Measurements from ENCODE around the gene B3GLCT. TPM values are rescaled to one million over a fixed set of nuclear protein-coding genes. Genes with fewer than 3 reads are reported as not detected.

Gene B3GLCT
- total and polyA plus RNA-seq, 4 experiments from 2014 or later: 5.2 to 10.2 (median 6.6) TPM

GRCh38 chr13:31356991-31357390, 157.2 kb downstream of the B3GLCT start:
- no peaks in the 10 kb centered on the region for H3K4me1 ChIP-seq (ENCODE audit: insufficient read depth, low read length)
- Mint-ChIP-seq H3K9me3 (peaks cover 0 to 33% (median 18%) of the 10 kb centered on the region in 8 donors), H3K27ac (no peak overlapping the region), H3K4me1 (no peaks in the 10 kb centered on the region), H3K27me3 (peaks cover 4 to 6% of the 10 kb centered on the region in 2 donors), H3K4me3 (no peak overlapping the region), H3K36me3 (no peaks in the 10 kb centered on the region)
- POLR2A ChIA-PET (ENCODE audit: partially characterized antibody): no interaction called here
- H3K27ac ChIP-seq (ENCODE audit: low read depth, low read length): no peak overlapping the region
- intact Hi-C loops (cut with micrococcal nuclease): no loop called here
- H3K27me3 ChIP-seq (ENCODE audit: insufficient read depth, low read length): no peaks in the 10 kb centered on the region
- no peak overlapping the region for H3K4me3 ChIP-seq (ENCODE audit: low read length in 2 of 2)
- H3K9me3 ChIP-seq (ENCODE audit: control insufficient read depth in 1 of 2, low read length in 2 of 2): no peaks in the 10 kb centered on the region
- DNase-seq: no peak
- CTCF ChIA-PET (ENCODE audit: partially characterized antibody): no interaction called here
- H3K36me3 ChIP-seq (ENCODE audit: insufficient read depth, low read length): no peaks in the 10 kb centered on the region

- no peak overlapping the region for H3K27ac ChIP-seq (ENCODE audit: low read depth, low read length)
- Mint-ChIP-seq H3K27ac (no peak overlapping the region), H3K27me3 (peaks cover 4 to 7% of the 10 kb centered on the region in 2 donors), H3K4me3 (no peak overlapping the region), H3K36me3 (no peaks in the 10 kb centered on the region), H3K9me3 (peaks cover 0 to 33% (median 18%) of the 10 kb centered on the region in 8 donors), H3K4me1 (no peaks in the 10 kb centered on the region)
- intact Hi-C loops (cut with micrococcal nuclease): no loop called here
- no peaks in the 10 kb centered on the region for H3K4me1 ChIP-seq (ENCODE audit: insufficient read depth, low read length)
- H3K4me3 ChIP-seq (ENCODE audit: low read length in 2 of 2): no peak overlapping the region
- ChIA-PET POLR2A (ENCODE audit: partially characterized antibody) (no interaction called here), CTCF (ENCODE audit: partially characterized antibody) (no interaction called here)
- H3K9me3 ChIP-seq (ENCODE audit: control insufficient read depth in 1 of 2, low read length in 2 of 2): no peaks in the 10 kb centered on the region
- H3K27me3 ChIP-seq (ENCODE audit: insufficient read depth, low read length): no peaks in the 10 kb centered on the region
- DNase-seq: no peak
- no peaks in the 10 kb centered on the region for H3K36me3 ChIP-seq (ENCODE audit: insufficient read depth, low read length)
Observed at GRCh38 chr13:31357581-31357980, 157.8 kb downstream of the B3GLCT start.

- no peaks in the 10 kb centered on the region for H3K27me3 ChIP-seq (ENCODE audit: insufficient read depth, low read length)
- intact Hi-C loops (cut with micrococcal nuclease): no loop called here
- ChIA-PET CTCF (ENCODE audit: partially characterized antibody) (no interaction called here), POLR2A (ENCODE audit: partially characterized antibody) (no interaction called here)
- H3K9me3 ChIP-seq (ENCODE audit: control insufficient read depth in 1 of 2, low read length in 2 of 2): no peaks in the 10 kb centered on the region
- H3K36me3 ChIP-seq (ENCODE audit: insufficient read depth, low read length): no peaks in the 10 kb centered on the region
- H3K27ac Mint-ChIP-seq: no peak overlapping the region
- H3K36me3 Mint-ChIP-seq: no peaks in the 10 kb centered on the region
- no peaks in the 10 kb centered on the region for H3K4me1 Mint-ChIP-seq
- no peak overlapping the region for H3K4me3 Mint-ChIP-seq
- H3K27ac ChIP-seq (ENCODE audit: low read depth, low read length): no peak overlapping the region
- no peaks in the 10 kb centered on the region for H3K4me1 ChIP-seq (ENCODE audit: insufficient read depth, low read length)
- H3K27me3 Mint-ChIP-seq: peaks cover 0 to 6% of the 10 kb centered on the region in 2 donors
- H3K9me3 Mint-ChIP-seq: peaks cover 0 to 22% (median 6%) of the 10 kb centered on the region in 8 donors
- no peak for DNase-seq
- no peak overlapping the region for H3K4me3 ChIP-seq (ENCODE audit: low read length in 2 of 2)
Observed at GRCh38 chr13:31361673-31362072, 161.9 kb downstream of the B3GLCT start.

GRCh38 chr13:31365630-31366029, 165.9 kb downstream of the B3GLCT start:
- Mint-ChIP-seq H3K27ac (no peak overlapping the region), H3K9me3 (peaks cover 0 to 22% (median 6%) of the 10 kb centered on the region in 8 donors), H3K4me3 (no peak overlapping the region), H3K27me3 (peaks cover 0 to 5% of the 10 kb centered on the region in 2 donors), H3K4me1 (no peaks in the 10 kb centered on the region), H3K36me3 (no peaks in the 10 kb centered on the region)
- Histone ChIP-seq H3K27me3 (ENCODE audit: insufficient read depth, low read length) (no peaks in the 10 kb centered on the region), H3K4me1 (ENCODE audit: insufficient read depth, low read length) (no peaks in the 10 kb centered on the region), H3K36me3 (ENCODE audit: insufficient read depth, low read length) (no peaks in the 10 kb centered on the region), H3K9me3 (ENCODE audit: control insufficient read depth in 1 of 2, low read length in 2 of 2) (no peaks in the 10 kb centered on the region), H3K4me3 (ENCODE audit: low read length in 2 of 2) (no peak overlapping the region), H3K27ac (ENCODE audit: low read depth, low read length) (no peak overlapping the region)
- no peak for DNase-seq
- POLR2A ChIA-PET (ENCODE audit: partially characterized antibody): no interaction called here
- CTCF ChIA-PET (ENCODE audit: partially characterized antibody): no interaction called here
- intact Hi-C loops (cut with micrococcal nuclease): no loop called here

- Mint-ChIP-seq H3K9me3 (peaks cover 0 to 22% (median 6%) of the 10 kb centered on the region in 8 donors), H3K27ac (no peak overlapping the region), H3K36me3 (no peaks in the 10 kb centered on the region)
Observed at GRCh38 chr13:31367410-31367809, 167.6 kb downstream of the B3GLCT start.

GRCh38 chr13:31369213-31369612, 169.4 kb downstream of the B3GLCT start:
- intact Hi-C loops (cut with micrococcal nuclease): no loop called here
- no peak for DNase-seq
- no peaks in the 10 kb centered on the region for H3K4me1 Mint-ChIP-seq
- no peak overlapping the region for H3K27ac Mint-ChIP-seq
- CTCF ChIA-PET (ENCODE audit: partially characterized antibody): interaction anchor here (1.3 kb wide), 1 partner anchor 10 kb away, joined by 3 read pairs; no protein-coding TSS in a partner anchor
- H3K9me3 Mint-ChIP-seq: peaks cover 0 to 22% (median 6%) of the 10 kb centered on the region in 8 donors
- no peaks in the 10 kb centered on the region for H3K27me3 ChIP-seq (ENCODE audit: insufficient read depth, low read length)
- no peak overlapping the region for H3K27ac ChIP-seq (ENCODE audit: low read depth, low read length)
- no peaks in the 10 kb centered on the region for H3K36me3 Mint-ChIP-seq
- H3K4me1 ChIP-seq (ENCODE audit: insufficient read depth, low read length): no peaks in the 10 kb centered on the region
- H3K4me3 ChIP-seq (ENCODE audit: low read length in 2 of 2): no peak overlapping the region
- H3K27me3 Mint-ChIP-seq: no peaks in the 10 kb centered on the region
- no peak overlapping the region for H3K4me3 Mint-ChIP-seq
- H3K9me3 ChIP-seq (ENCODE audit: control insufficient read depth in 1 of 2, low read length in 2 of 2): no peaks in the 10 kb centered on the region
- no peaks in the 10 kb centered on the region for H3K36me3 ChIP-seq (ENCODE audit: insufficient read depth, low read length)
- POLR2A ChIA-PET (ENCODE audit: partially characterized antibody): no interaction called here

More at GRCh38 chr13:31367410-31367809, 167.6 kb downstream of the B3GLCT start:
- Histone ChIP-seq H3K4me3 (ENCODE audit: low read length in 2 of 2) (no peak overlapping the region), H3K27ac (ENCODE audit: low read depth, low read length) (no peak overlapping the region), H3K4me1 (ENCODE audit: insufficient read depth, low read length) (no peaks in the 10 kb centered on the region), H3K9me3 (ENCODE audit: control insufficient read depth in 1 of 2, low read length in 2 of 2) (no peaks in the 10 kb centered on the region), H3K36me3 (ENCODE audit: insufficient read depth, low read length) (no peaks in the 10 kb centered on the region), H3K27me3 (ENCODE audit: insufficient read depth, low read length) (no peaks in the 10 kb centered on the region)
- no peak for DNase-seq
- Mint-ChIP-seq H3K4me1 (no peaks in the 10 kb centered on the region), H3K4me3 (no peak overlapping the region), H3K27me3 (peaks cover 0 to 3% of the 10 kb centered on the region in 2 donors)
- ChIA-PET POLR2A (ENCODE audit: partially characterized antibody) (no interaction called here), CTCF (ENCODE audit: partially characterized antibody) (no interaction called here)
- intact Hi-C loops (cut with micrococcal nuclease): no loop called here

- H3K4me3 Mint-ChIP-seq: no peak overlapping the region
- intact Hi-C loops (cut with micrococcal nuclease): no loop called here
- DNase-seq: no peak
- ChIA-PET CTCF (ENCODE audit: partially characterized antibody) (no interaction called here), POLR2A (ENCODE audit: partially characterized antibody) (no interaction called here)
- peaks cover 0 to 3% of the 10 kb centered on the region in 2 donors for H3K27me3 Mint-ChIP-seq
- Histone ChIP-seq H3K27me3 (ENCODE audit: insufficient read depth, low read length) (no peaks in the 10 kb centered on the region), H3K27ac (ENCODE audit: low read depth, low read length) (no peak overlapping the region), H3K36me3 (ENCODE audit: insufficient read depth, low read length) (no peaks in the 10 kb centered on the region), H3K4me3 (ENCODE audit: low read length in 2 of 2) (no peak overlapping the region), H3K4me1 (ENCODE audit: insufficient read depth, low read length) (no peaks in the 10 kb centered on the region), H3K9me3 (ENCODE audit: control insufficient read depth in 1 of 2, low read length in 2 of 2) (no peaks in the 10 kb centered on the region)
- H3K4me1 Mint-ChIP-seq: no peaks in the 10 kb centered on the region
- no peaks in the 10 kb centered on the region for H3K9me3 Mint-ChIP-seq
- no peaks in the 10 kb centered on the region for H3K36me3 Mint-ChIP-seq
- H3K27ac Mint-ChIP-seq: no peak overlapping the region
Observed at GRCh38 chr13:31372454-31372853, 172.7 kb downstream of the B3GLCT start.

- CTCF ChIA-PET (ENCODE audit: partially characterized antibody): no interaction called here
- Mint-ChIP-seq H3K4me3 (no peak overlapping the region), H3K27me3 (peaks cover 0 to 7% of the 10 kb centered on the region in 2 donors), H3K27ac (no peak overlapping the region), H3K9me3 (no peaks in the 10 kb centered on the region), H3K4me1 (no peaks in the 10 kb centered on the region), H3K36me3 (no peaks in the 10 kb centered on the region)
- no peaks in the 10 kb centered on the region for H3K27me3 ChIP-seq (ENCODE audit: insufficient read depth, low read length)
- H3K4me3 ChIP-seq (ENCODE audit: low read length in 2 of 2): no peak overlapping the region
- no peak overlapping the region for H3K27ac ChIP-seq (ENCODE audit: low read depth, low read length)
- H3K9me3 ChIP-seq (ENCODE audit: control insufficient read depth in 1 of 2, low read length in 2 of 2): no peaks in the 10 kb centered on the region
- H3K36me3 ChIP-seq (ENCODE audit: insufficient read depth, low read length): no peaks in the 10 kb centered on the region
- no peaks in the 10 kb centered on the region for H3K4me1 ChIP-seq (ENCODE audit: insufficient read depth, low read length)
- POLR2A ChIA-PET (ENCODE audit: partially characterized antibody): no interaction called here
- no peak for DNase-seq
- intact Hi-C loops (cut with micrococcal nuclease): no loop called here
Observed at GRCh38 chr13:31374682-31375081, 174.9 kb downstream of the B3GLCT start.
